Brain microvascular endothelial cell (primary cell): ENCODE data around the gene SYVN1.

ENCODE experiments used
- DNase-seq: peaks from one replicate; pipeline ENCODE4 v3.0.0-alpha.2; 2020
- H3K27ac ChIP-seq: fragments of 250-450 bp; sonication (Bioruptor Pico); 2 replicates; pipeline ENCODE4 v1.5.1; 2020; ENCODE audit warnings: mild to moderate bottlenecking, moderate library complexity
- H3K27me3 ChIP-seq: fragments of 250-450 bp; sonication (Bioruptor Pico); replicated peaks from 2 replicates; pipeline ENCODE4 v1.5.1; 2020; ENCODE audit warnings: mild to moderate bottlenecking
- H3K36me3 ChIP-seq: fragments of 250-450 bp; sonication (Bioruptor Pico); replicated peaks from 2 replicates; pipeline ENCODE4 v1.5.1; 2020; ENCODE audit warnings: mild to moderate bottlenecking
- H3K4me3 ChIP-seq: 2 replicates; pipeline ENCODE4 v1.5.1; 2011; ENCODE audit warnings: low read depth, mild to moderate bottlenecking, control low read depth, low read length, moderate library complexity
- CTCF ChIP-seq: IDR thresholded peaks from 2 replicates; pipeline ENCODE4 v1.5.1; 2011; ENCODE audit warnings: low read depth, mild to moderate bottlenecking, moderate library complexity, low read length, control low read depth, inconsistent platforms; ENCODE audit errors: missing control alignments
- in situ Hi-C: cut with HindIII; loops from 2 replicates; pipeline ENCODE4 v1.10.0; 2017; ENCODE audit warnings: low sequenced_read_pairs, low pct_ligation_motif_present

The SYVN1 gene

GRCh38 chr11:65112546-65113360 is 21.6 kb downstream of the SYVN1 start:
- H3K36me3 ChIP-seq = peaks cover 9% of the 10 kb centered on the region
- H3K4me3 ChIP-seq = peak overlapping the region; percentile 56
- no peak overlapping the region for H3K27ac ChIP-seq
- in situ Hi-C loops = no loop called here
- no peaks in the 10 kb centered on the region for H3K27me3 ChIP-seq
- DNase-seq = no peak
- TF ChIP-seq CTCF = peak; percentile 63

GRCh38 chr11:65111744-65112545 is 22.4 kb downstream of the SYVN1 start, which contains the start of gene TM7SF2:
TSS of gene TM7SF2 (plus strand) at chr11:65111872. CDS start at chr11:65112016, 144 bp downstream.
- Histone ChIP-seq H3K36me3 (peaks cover 9% of the 10 kb centered on the region), H3K4me3 (peak within 1 kb of the TSS; percentile 56), H3K27ac (no peak within 1 kb of the TSS), H3K27me3 (no peaks in the 10 kb centered on the region)
- in situ Hi-C loops = no loop called here
- no peak for TF ChIP-seq CTCF
- peak; percentile 82 for DNase-seq

GRCh38 chr11:65111159-65111743 is 23.1 kb downstream of the SYVN1 start:
- no peak for DNase-seq
- in situ Hi-C loops = no loop called here
- H3K4me3 ChIP-seq = no peak overlapping the region

GRCh38 chr11:65110354-65110861 is 23.9 kb downstream of the SYVN1 start:
- in situ Hi-C loops = no loop called here

More at GRCh38 chr11:65111159-65111743, 23.1 kb downstream of the SYVN1 start:
- H3K27ac ChIP-seq = no peak overlapping the region
- peaks cover 9% of the 10 kb centered on the region for H3K36me3 ChIP-seq
- H3K27me3 ChIP-seq = no peaks in the 10 kb centered on the region
- no peak for TF ChIP-seq CTCF

More at GRCh38 chr11:65110354-65110861, 23.9 kb downstream of the SYVN1 start:
- TF ChIP-seq CTCF = peak; percentile 98
- H3K27ac ChIP-seq = no peak overlapping the region
- peak; percentile 76 for DNase-seq
- peaks cover 2% of the 10 kb centered on the region for H3K36me3 ChIP-seq
- no peaks in the 10 kb centered on the region for H3K27me3 ChIP-seq
- H3K4me3 ChIP-seq = no peak overlapping the region
